Lower leg skin (tissue), 3 donors: ENCODE measurements around the gene ANAPC5.

ENCODE experiments used
- CTCF ChIP-seq, 3 donors: fragments of 450-650 bp; IDR thresholded peaks; one replicate each; pipeline ENCODE4 v1.5.1; 2016; ENCODE audit warnings: antibody characterized with exemption in 3 of 3, mild to moderate bottlenecking in 3 of 3, moderate library complexity in 2 of 3
- POLR2A ChIP-seq, 2 donors: fragments of 450-650 bp; IDR thresholded peaks; one replicate each; pipeline ENCODE4 v1.6.1; 2016 to 2017; ENCODE audit warnings: antibody characterized with exemption in 2 of 2, mild to moderate bottlenecking in 1 of 2, moderate library complexity in 1 of 2

- TF ChIP-seq CTCF (IDR thresholded peaks at IDR 0.05) (no peak), POLR2A (IDR thresholded peaks at IDR 0.05) (no peak)
Measured at GRCh38 chr12:121283841-121284240, 68.4 kb downstream of the ANAPC5 start.
